ENCODE data around the gene ITLN1.
"Not testable (repeated sequence)": the region's sequence is repeated elsewhere in the genome, so short reads cannot be mapped to it uniquely, and the experiment has no call there.

Gene ITLN1

DNA sequence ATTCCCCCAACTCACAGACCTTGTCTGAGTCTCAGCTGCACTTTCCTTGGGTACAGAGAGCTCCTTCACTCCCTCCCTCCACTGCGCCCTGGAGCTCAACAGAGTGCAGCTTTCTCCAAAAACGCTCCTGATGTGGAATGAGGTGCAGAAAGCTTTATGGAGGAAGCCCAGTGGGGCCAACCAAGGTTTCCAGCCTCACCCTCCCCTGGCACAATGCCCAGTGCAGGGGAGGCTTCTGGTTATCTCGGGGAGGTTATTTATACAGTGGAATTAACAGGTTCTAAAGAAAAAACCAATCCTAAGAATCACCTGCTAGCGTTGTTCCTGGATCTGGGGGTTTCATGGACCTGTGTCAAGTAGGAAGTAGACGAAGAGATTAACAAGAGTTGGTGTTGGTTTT, at the start of gene ITLN1:
TSS of gene ITLN1 (minus strand) at position 139 of the 400 bp plus-strand sequence. CDS start 303 bp downstream, outside the sequence.
- in situ Hi-C loops (cut with MboI; ENCODE audit: low sequenced_read_pairs) = no loop called here

GRCh38 chr1:160933305-160933704, 48.3 kb upstream of the ITLN1 start:
- in situ Hi-C loops (cut with MboI; ENCODE audit: low sequenced_read_pairs) = not testable (repeated sequence)

DNA sequence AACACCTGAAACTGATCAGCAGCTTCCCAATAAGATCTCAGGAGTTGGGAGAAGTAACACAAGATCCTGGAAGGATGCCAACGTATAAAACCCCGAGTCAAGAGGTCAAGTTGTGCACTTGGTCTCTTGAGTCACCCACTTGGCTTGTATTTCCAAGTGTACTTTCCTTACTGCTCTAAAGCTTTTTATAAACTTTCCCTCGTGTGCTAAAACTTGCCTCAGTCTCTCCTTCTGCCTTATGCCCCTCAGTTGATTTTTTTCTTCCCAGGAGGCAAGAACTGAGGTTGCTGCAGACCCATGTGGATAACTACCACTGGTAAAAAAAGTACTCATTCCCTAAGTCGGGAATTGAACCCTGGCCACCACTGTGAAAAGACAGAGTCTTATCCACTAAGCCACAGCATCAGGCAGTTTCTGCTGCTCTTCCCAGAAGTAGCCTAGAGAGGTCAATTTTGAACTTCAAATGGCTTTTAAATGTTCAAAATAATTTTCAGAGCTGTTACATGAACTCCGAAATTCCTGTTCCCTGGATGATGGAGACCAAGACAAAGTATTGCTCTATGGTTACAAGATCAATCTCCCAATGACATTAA, 40.8 kb upstream of the ITLN1 start:
- in situ Hi-C loops (cut with MboI; ENCODE audit: low sequenced_read_pairs) = no loop called here

DNA sequence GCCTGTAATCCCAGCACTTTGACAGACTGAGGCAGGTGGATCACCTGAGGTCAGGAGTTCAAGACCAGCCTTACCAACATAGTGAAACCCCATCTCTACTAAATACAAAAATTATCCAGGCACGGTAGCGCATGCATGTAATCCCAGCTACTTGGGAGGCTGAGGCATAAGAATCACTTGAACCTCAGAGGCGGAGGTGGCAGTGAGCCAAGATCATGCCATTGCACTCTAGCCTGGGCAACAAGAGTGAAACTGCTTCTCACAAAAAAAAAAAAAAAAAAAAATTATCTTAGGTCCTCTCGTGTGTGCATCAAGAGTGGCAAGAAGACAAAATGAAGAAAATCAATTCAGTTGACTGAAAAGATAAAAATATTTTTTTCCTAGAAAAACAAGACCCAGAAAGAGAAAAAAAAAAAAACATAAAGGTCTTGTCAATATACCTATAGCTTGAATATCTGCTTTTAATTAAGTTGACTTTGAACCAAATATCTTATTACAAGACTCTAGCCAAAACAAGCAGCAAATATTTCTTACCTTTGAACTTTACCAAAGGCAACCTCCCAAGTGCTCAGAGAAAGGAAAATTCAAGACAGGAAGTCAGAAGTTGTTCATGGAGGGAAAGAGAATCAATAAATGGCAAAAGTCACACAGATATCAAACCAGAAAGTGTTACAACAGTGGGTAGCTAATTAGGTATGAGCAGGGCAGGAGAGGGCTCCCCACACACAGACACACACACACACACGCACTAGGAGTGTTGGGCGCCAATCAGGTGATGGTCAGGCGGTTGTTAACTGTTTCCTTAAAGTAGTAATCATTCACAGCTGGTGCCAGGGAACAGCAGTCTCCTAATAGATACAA, 40.0 kb upstream of the ITLN1 start:
- in situ Hi-C loops (cut with MboI; ENCODE audit: low sequenced_read_pairs) = no loop called here

DNA sequence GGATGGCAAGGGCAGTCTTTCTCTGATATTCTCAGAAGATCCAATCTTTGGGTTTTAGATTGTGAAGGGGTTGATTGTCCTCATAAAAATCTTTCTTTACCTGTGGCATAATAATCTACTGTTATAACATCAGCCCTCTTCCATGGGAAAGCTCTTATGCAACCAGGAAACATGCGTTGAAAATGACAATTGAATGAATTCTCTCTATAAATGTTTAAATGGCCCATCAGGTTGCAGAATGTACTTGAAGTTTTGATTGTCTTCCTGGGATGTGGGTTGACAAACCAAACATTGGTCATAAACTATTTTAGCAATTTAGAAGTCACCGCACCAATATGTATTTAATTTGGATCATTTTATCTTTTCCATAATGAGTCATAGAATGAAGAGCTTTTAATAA, 31.7 kb upstream of the ITLN1 start:
- in situ Hi-C loops (cut with MboI; ENCODE audit: low sequenced_read_pairs) = no loop called here

GRCh38 chr1:160913229-160913628, 28.2 kb upstream of the ITLN1 start:
- in situ Hi-C loops (cut with MboI; ENCODE audit: low sequenced_read_pairs) = not testable (repeated sequence)

- in situ Hi-C loops (cut with MboI; ENCODE audit: low sequenced_read_pairs) = no loop called here
Observed at GRCh38 chr1:160911925-160912324, 26.9 kb upstream of the ITLN1 start.

GRCh38 chr1:160911441-160911840, 26.5 kb upstream of the ITLN1 start:
- in situ Hi-C loops (cut with MboI; ENCODE audit: low sequenced_read_pairs) = no loop called here

DNA sequence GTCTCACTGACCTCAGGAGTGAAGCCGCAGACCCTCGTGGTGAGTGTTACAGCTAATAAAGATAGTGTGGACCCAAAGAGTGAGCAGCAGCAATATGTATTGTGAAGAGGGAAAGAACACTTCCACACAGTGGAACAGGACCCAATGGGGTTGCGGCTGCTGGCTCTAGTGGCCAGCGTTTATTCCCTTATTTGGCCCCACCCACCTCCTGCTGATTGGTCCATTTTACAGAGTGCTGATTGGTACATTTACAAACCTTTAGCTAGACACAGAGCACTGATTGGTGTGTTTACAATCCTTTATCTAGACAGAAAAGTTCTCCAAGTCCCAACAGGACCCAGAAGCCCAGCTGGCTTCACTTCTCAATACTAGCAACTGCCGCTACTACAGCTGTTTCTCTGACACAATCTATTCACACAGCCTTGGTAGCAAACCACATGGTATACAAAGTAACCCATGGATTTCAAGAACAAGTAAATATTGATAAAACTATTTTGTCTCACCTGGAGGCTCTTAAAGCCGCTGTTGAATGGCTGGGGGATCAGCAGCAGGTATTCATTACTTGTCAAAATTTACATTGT, 25.3 kb upstream of the ITLN1 start:
- in situ Hi-C loops (cut with MboI; ENCODE audit: low sequenced_read_pairs) = no loop called here

- in situ Hi-C loops (cut with MboI; ENCODE audit: low sequenced_read_pairs) = no loop called here
Observed at GRCh38 chr1:160907976-160908375, 23.0 kb upstream of the ITLN1 start.

- in situ Hi-C loops (cut with MboI; ENCODE audit: low sequenced_read_pairs) = no loop called here
Observed at GRCh38 chr1:160905617-160905989, 20.6 kb upstream of the ITLN1 start.

DNA sequence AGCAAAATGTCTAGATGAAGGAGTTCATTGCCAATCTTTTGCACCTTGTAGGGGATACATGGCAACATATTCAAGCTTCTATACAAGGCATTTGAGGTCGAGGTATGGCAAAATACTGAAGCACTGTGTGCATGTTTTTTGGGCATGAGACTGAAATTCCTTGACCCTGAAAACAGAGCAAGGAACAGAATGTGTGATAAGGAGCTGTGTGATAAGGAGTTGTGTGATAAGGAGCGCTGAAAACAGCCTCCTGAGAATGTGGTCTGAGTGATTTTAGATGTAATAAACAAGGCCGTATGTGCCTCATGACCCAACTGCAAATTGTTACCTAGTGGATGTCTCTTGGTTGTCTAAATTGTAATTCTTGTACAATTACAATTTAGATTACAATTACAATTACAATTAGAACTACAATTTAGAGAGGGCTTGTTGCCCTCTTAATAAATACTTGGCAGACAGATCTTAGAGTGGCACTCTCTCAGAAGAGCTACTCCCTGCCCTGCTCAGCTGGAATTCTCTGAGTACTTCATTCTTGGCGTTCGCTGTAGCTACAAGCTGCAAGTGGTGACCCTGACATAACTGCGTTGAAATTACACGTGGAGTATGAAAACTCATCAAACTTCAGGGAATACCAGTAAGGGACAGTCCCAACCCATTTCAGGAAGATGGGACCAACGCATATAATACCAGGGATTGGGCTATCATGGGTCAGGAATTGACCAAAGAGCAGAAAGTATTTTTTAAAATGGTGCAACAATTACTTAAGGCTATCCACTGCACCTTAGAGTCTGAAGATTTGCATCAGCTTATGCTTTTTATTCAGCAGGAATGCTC, 20.0 kb upstream of the ITLN1 start:
- in situ Hi-C loops (cut with MboI; ENCODE audit: low sequenced_read_pairs) = no loop called here

- in situ Hi-C loops (cut with MboI; ENCODE audit: low sequenced_read_pairs) = not testable (repeated sequence)
Observed at GRCh38 chr1:160902251-160902650, 17.3 kb upstream of the ITLN1 start.

GRCh38 chr1:160901768-160902167, 16.8 kb upstream of the ITLN1 start:
- in situ Hi-C loops (cut with MboI; ENCODE audit: low sequenced_read_pairs) = no loop called here

DNA sequence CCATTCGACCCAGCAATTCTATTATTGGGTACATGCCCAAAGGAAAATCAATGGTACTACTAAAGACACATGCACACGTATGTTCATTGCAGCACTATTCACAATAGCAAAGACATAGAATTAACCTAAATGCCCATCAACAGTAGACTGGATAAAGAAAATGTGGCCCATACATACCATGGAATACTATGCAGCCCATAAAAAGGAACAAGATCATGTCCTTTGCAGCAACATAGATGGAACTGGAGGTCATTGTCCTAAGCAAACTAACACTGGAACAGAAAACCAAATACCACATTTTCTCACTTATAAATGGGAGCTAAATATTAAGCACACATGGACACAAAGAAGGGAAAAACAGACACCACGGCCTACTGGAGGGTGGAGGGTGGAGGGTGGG, 15.7 kb upstream of the ITLN1 start:
- in situ Hi-C loops (cut with MboI; ENCODE audit: low sequenced_read_pairs) = not testable (repeated sequence)

- in situ Hi-C loops (cut with MboI; ENCODE audit: low sequenced_read_pairs) = not testable (repeated sequence)
Observed at GRCh38 chr1:160894368-160895135, 9.6 kb upstream of the ITLN1 start.

GRCh38 chr1:160891474-160891873, 6.5 kb upstream of the ITLN1 start:
- in situ Hi-C loops (cut with MboI; ENCODE audit: low sequenced_read_pairs) = no loop called here

- in situ Hi-C loops (cut with MboI; ENCODE audit: low sequenced_read_pairs) = no loop called here
Observed at GRCh38 chr1:160888926-160889325, 3.9 kb upstream of the ITLN1 start.

- in situ Hi-C loops (cut with MboI; ENCODE audit: low sequenced_read_pairs) = no loop called here
Observed at GRCh38 chr1:160887071-160887470, 2.1 kb upstream of the ITLN1 start.

DNA sequence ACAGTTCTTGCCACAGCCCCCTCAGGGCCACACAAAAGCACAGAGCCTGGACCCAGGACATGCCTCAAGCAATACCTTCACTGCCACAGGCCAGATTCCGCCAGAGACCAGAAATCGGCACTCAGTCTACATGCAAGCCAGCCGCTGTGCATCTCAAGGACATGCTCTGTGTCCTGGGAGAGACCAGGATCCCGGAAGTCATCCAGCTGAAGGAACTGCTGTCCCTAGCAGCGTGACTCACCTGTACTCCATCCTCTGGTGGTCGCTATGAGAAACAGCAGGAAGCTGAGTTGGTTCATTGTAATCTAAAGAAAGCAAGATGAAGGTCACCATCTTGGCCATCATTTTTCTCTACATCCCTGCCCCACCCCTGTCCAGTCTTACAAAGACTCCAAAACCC, 401 bp downstream of the ITLN1 start:
- in situ Hi-C loops (cut with MboI; ENCODE audit: low sequenced_read_pairs) = no loop called here
